Daoy (cell line): Measurements from ENCODE around the gene NTRK3. TPM values are rescaled to one million over a fixed set of nuclear protein-coding genes. Genes with fewer than 3 reads are reported as not detected.

Experiments
- DNase-seq: peaks from one replicate; pipeline ENCODE4 v3.0.0-alpha.2; 2015; ENCODE audit warnings: low read depth
- total RNA-seq: library from RNA; depleted of rRNA; stranded (reverse); fragments of >200 nt; shearing (Covaris generic); gene quantifications from 2 replicates; pipeline ENCODE4 v1.2.3, GENCODE V29; 2014

Gene NTRK3
- total RNA-seq, 1 experiment from 2014 or later, result 0.80 TPM

- DNase-seq, result no peak
Observed at GRCh38 chr15:88120026-88120425, 136.5 kb downstream of the NTRK3 start.

- DNase-seq, result no peak
Observed at GRCh38 chr15:88118741-88119140, 137.8 kb downstream of the NTRK3 start.

- DNase-seq, result no peak
Observed at GRCh38 chr15:88118035-88118434, 138.5 kb downstream of the NTRK3 start.

- DNase-seq, result no peak
Observed at GRCh38 chr15:88115486-88116152, 140.9 kb downstream of the NTRK3 start.

GRCh38 chr15:88113613-88114308, 142.8 kb downstream of the NTRK3 start:
- peak; percentile 33 for DNase-seq

- no peak for DNase-seq
Observed at GRCh38 chr15:88108991-88109390, 147.5 kb downstream of the NTRK3 start.

GRCh38 chr15:88108477-88108876, 148.1 kb downstream of the NTRK3 start:
- DNase-seq, result no peak

- no peak for DNase-seq
Observed at GRCh38 chr15:88106074-88106473, 150.5 kb downstream of the NTRK3 start.

- DNase-seq, result no peak
Observed at GRCh38 chr15:88104357-88104756, 152.2 kb downstream of the NTRK3 start.

- DNase-seq, result no peak
Observed at GRCh38 chr15:88100181-88100580, 156.4 kb downstream of the NTRK3 start.

- no peak for DNase-seq
Observed at GRCh38 chr15:88098361-88098760, 158.2 kb downstream of the NTRK3 start.

- no peak for DNase-seq
Observed at GRCh38 chr15:88091444-88092016, 165.0 kb downstream of the NTRK3 start.

- no peak for DNase-seq
Observed at GRCh38 chr15:88090481-88091011, 166.0 kb downstream of the NTRK3 start.

- no peak for DNase-seq
Observed at GRCh38 chr15:88089731-88090130, 166.8 kb downstream of the NTRK3 start.

GRCh38 chr15:88089024-88089620, 167.4 kb downstream of the NTRK3 start:
- peak; percentile 26 for DNase-seq

GRCh38 chr15:88083811-88084760, 172.5 kb downstream of the NTRK3 start:
- no peak for DNase-seq

- DNase-seq, result no peak
Observed at GRCh38 chr15:88080616-88081015, 175.9 kb downstream of the NTRK3 start.

GRCh38 chr15:88077296-88078020, 179.1 kb downstream of the NTRK3 start:
- DNase-seq, result peak; percentile 38

- DNase-seq, result no peak
Observed at GRCh38 chr15:88076328-88076727, 180.2 kb downstream of the NTRK3 start.

- DNase-seq, result no peak
Observed at GRCh38 chr15:88075102-88075501, 181.4 kb downstream of the NTRK3 start.

GRCh38 chr15:88074386-88074785, 182.2 kb downstream of the NTRK3 start:
- DNase-seq, result peak; percentile 42
